HG03575 (cell line): Measurements from ENCODE around the gene PTCRA.
A peak's percentile ranks its signal among the peaks of the same experiment; 100 is the strongest.
"Not testable (repeated sequence)": the region's sequence is repeated elsewhere in the genome, so short reads cannot be mapped to it uniquely, and the experiment has no call there.

ENCODE experiments used
- ATAC-seq: cut with Tn5 transposase; IDR thresholded peaks from one replicate; pipeline ENCODE4 v1.9.1; 2021; ENCODE audit not compliant: unreplicated experiment, insufficient number of reproducible peaks, low FRiP score; ENCODE audit errors: extremely low read depth

The PTCRA gene

GRCh38 chr6:42915732-42916131 is at the start of gene PTCRA:
Gene PTCRA, plus strand, starts transcription at chr6:42916053. Its CDS starts 17 bp downstream, at chr6:42916070.
- ATAC-seq = no peak

GRCh38 chr6:42870145-42870936 is 45.5 kb upstream of the PTCRA start:
- no peak for ATAC-seq

- ATAC-seq = no peak
These were observed 44.1 kb upstream of the PTCRA start for GRCh38 chr6:42871711-42872110.

GRCh38 chr6:42873313-42873712 is 42.5 kb upstream of the PTCRA start:
- no peak for ATAC-seq

GRCh38 chr6:42877695-42878094 is 38.2 kb upstream of the PTCRA start:
- no peak for ATAC-seq

GRCh38 chr6:42879372-42880239 is 36.2 kb upstream of the PTCRA start, which contains the start of gene RPL7L1:
Gene RPL7L1, plus strand, starts transcription at chr6:42879616. Its CDS starts 295 bp downstream, at chr6:42879911.
- ATAC-seq = peak; percentile 41

GRCh38 chr6:42880240-42880817 is 35.5 kb upstream of the PTCRA start:
- ATAC-seq = not testable (repeated sequence)

GRCh38 chr6:42880871-42881270 is 35.0 kb upstream of the PTCRA start:
- not testable (repeated sequence) for ATAC-seq

GRCh38 chr6:42885702-42886101 is 30.2 kb upstream of the PTCRA start:
- ATAC-seq = no peak

GRCh38 chr6:42888201-42888600 is 27.7 kb upstream of the PTCRA start:
- ATAC-seq = not testable (repeated sequence)

GRCh38 chr6:42889815-42890214 is 26.0 kb upstream of the PTCRA start:
- no peak for ATAC-seq

GRCh38 chr6:42890311-42891198 is 25.3 kb upstream of the PTCRA start:
- no peak for ATAC-seq

- no peak for ATAC-seq
These were observed 24.6 kb upstream of the PTCRA start for GRCh38 chr6:42891199-42891722.

- ATAC-seq = not testable (repeated sequence)
These were observed 21.6 kb upstream of the PTCRA start for GRCh38 chr6:42894041-42894828.

GRCh38 chr6:42896178-42896719 is 19.6 kb upstream of the PTCRA start:
- ATAC-seq = no peak

GRCh38 chr6:42898891-42899361 is 16.9 kb upstream of the PTCRA start:
- ATAC-seq = no peak

- no peak for ATAC-seq
These were observed 16.0 kb upstream of the PTCRA start for GRCh38 chr6:42899871-42900270.
